Spleen (tissue), 7 donors: ENCODE data around the gene DGKB.

Experiments used
- POLR2AphosphoS5 ChIP-seq, 3 donors: sonication (generic); formaldehyde crosslinking; IDR thresholded peaks; one replicate each; pipeline ENCODE4 v1.5.1; 2017; ENCODE audit warnings: antibody characterized with exemption in 3 of 3
- TF ChIP-seq, protein P1 (sequence below), 11 experiments: fragments of 200-600 bp in 7 of 11; fragments of 450-650 bp in 4 of 11; sonication (generic) in 4 of 11; IDR thresholded peaks in 8 of 11; conservative IDR thresholded peaks in 3 of 11; 1 replicate in 7 of 11; 2 replicates in 4 of 11; pipeline versions ENCODE4 v1.4.0 to v1.8.0; 2016 to 2021; ENCODE audit warnings: antibody characterized with exemption in 11 of 11, inconsistent platforms in 4 of 11, mild to moderate bottlenecking in 1 of 11
- donor health status: DM: no; HTN: no; CAD: no; lungs with moderate emphysema.
- donor health status: DM: no; HTN: no; CAD: no.
- donor health status: DM: no; HTN: no; CAD: no.

DNA sequence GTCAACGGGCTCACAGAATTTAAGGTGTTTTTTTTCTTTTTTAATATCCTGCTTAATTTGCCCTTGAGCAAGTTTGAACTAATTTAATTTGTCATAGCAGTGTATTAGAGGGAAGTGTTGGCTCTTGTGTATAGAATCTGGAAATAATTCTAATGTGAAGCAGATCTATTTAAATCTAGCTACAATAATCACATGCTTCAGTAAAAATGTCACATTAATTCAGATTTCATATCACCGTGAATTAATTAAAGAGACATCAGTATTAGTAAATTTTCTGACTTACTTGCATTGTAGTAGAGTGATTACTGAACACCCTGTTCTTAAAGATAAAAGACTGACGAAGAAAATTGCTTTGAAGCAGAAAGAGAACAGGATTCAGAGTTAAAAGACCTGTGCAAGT lies 124.7 kb downstream of the DGKB start:
- no peak for TF ChIP-seq POLR2AphosphoS5 (IDR thresholded peaks at IDR 0.05)
- TF ChIP-seq, protein P1, sequence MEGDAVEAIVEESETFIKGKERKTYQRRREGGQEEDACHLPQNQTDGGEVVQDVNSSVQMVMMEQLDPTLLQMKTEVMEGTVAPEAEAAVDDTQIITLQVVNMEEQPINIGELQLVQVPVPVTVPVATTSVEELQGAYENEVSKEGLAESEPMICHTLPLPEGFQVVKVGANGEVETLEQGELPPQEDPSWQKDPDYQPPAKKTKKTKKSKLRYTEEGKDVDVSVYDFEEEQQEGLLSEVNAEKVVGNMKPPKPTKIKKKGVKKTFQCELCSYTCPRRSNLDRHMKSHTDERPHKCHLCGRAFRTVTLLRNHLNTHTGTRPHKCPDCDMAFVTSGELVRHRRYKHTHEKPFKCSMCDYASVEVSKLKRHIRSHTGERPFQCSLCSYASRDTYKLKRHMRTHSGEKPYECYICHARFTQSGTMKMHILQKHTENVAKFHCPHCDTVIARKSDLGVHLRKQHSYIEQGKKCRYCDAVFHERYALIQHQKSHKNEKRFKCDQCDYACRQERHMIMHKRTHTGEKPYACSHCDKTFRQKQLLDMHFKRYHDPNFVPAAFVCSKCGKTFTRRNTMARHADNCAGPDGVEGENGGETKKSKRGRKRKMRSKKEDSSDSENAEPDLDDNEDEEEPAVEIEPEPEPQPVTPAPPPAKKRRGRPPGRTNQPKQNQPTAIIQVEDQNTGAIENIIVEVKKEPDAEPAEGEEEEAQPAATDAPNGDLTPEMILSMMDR (IDR thresholded peaks at IDR 0.05 in 8 of 11, conservative IDR thresholded peaks at IDR 0.05 in 3 of 11), result no peak
